ENCODE results near the gene PFKFB4.

GRCh38 chr3:48581621-48582481 is 25.2 kb upstream of the PFKFB4 start:
- no peak for TF ChIP-seq CTCF (IDR thresholded peaks at IDR 0.05; ENCODE audit: low read depth, low read length)
- no peak for TF ChIP-seq POLR2A (IDR thresholded peaks at IDR 0.05; ENCODE audit: extremely low read depth, insufficient read length)
